DND-41 (cell line): ENCODE results near the gene TAS1R2.

Source experiments
- ATAC-seq: fragments of 200-7000 bp; cut with Tn5 transposase; 3 replicates; pipeline ENCODE4 v1.9.1; 2021; ENCODE audit warnings: low read depth; ENCODE audit not compliant: insufficient read depth
- DNase-seq: peaks from one replicate; pipeline ENCODE4 v3.0.0-alpha.2; 2020
- H2AFZ ChIP-seq: 2 replicates; pipeline ENCODE4 v1.6.0; 2012; ENCODE audit warnings: low read depth, low read length
- H3K27ac ChIP-seq: 2 replicates; pipeline ENCODE4 v1.5.1; 2012; ENCODE audit warnings: low read length, inconsistent platforms
- H3K27me3 ChIP-seq: fragments of 200-600 bp; sonication (generic); 2 replicates; pipeline ENCODE4 v1.6.0; 2012; ENCODE audit warnings: low read length, mild to moderate bottlenecking, inconsistent platforms; ENCODE audit not compliant: insufficient read depth, poor library complexity
- H3K36me3 ChIP-seq: 2 replicates; pipeline ENCODE4 v1.5.1; 2012; ENCODE audit warnings: low read length, inconsistent platforms; ENCODE audit not compliant: insufficient read depth
- H3K4me1 ChIP-seq: 2 replicates; pipeline ENCODE4 v1.5.1; 2012; ENCODE audit warnings: mild to moderate bottlenecking, low read length; ENCODE audit not compliant: insufficient read depth
- H3K4me2 ChIP-seq: 2 replicates; pipeline ENCODE4 v1.6.0; 2012; ENCODE audit warnings: mild to moderate bottlenecking, moderate library complexity, low read length, inconsistent platforms; ENCODE audit not compliant: insufficient read depth
- H3K4me3 ChIP-seq, 2 experiments: fragments of 200-600 bp in 1 of 2; shearing (Covaris generic) in 1 of 2; 2 replicates each; pipeline ENCODE4 v1.5.1; 2012 to 2016; ENCODE audit warnings: inconsistent platforms in 2 of 2, low read length in 2 of 2, mild to moderate bottlenecking in 2 of 2, low read depth in 1 of 2, moderate library complexity in 1 of 2
- H3K79me2 ChIP-seq: 2 replicates; pipeline ENCODE4 v1.6.0; 2012; ENCODE audit warnings: low read length, inconsistent platforms; ENCODE audit not compliant: insufficient read depth
- H3K9ac ChIP-seq: 2 replicates; pipeline ENCODE4 v1.6.0; 2012; ENCODE audit warnings: low read depth, mild to moderate bottlenecking, inconsistent platforms, low read length, moderate library complexity
- H3K9me3 ChIP-seq: 2 replicates; pipeline ENCODE4 v1.5.1; 2012; ENCODE audit warnings: low read length, moderate library complexity, mild to moderate bottlenecking, inconsistent platforms; ENCODE audit not compliant: insufficient read depth, severe bottlenecking
- H4K20me1 ChIP-seq: 2 replicates; pipeline ENCODE4 v1.6.0; 2012; ENCODE audit warnings: low read length; ENCODE audit not compliant: insufficient read depth
- CTCF ChIP-seq: IDR thresholded peaks from 2 replicates; pipeline ENCODE4 v1.5.1; 2012; ENCODE audit warnings: borderline replicate concordance, low read length, moderate library complexity, mild to moderate bottlenecking; ENCODE audit not compliant: poor library complexity, severe bottlenecking; ENCODE audit errors: extremely low read depth
- EZH2 ChIP-seq: IDR thresholded peaks from 3 replicates; pipeline ENCODE4 v1.6.1; 2012; ENCODE audit warnings: borderline replicate concordance, low read depth, mild to moderate bottlenecking, moderate library complexity, low read length, inconsistent platforms; ENCODE audit not compliant: severe bottlenecking

TAS1R2 gene

DNA sequence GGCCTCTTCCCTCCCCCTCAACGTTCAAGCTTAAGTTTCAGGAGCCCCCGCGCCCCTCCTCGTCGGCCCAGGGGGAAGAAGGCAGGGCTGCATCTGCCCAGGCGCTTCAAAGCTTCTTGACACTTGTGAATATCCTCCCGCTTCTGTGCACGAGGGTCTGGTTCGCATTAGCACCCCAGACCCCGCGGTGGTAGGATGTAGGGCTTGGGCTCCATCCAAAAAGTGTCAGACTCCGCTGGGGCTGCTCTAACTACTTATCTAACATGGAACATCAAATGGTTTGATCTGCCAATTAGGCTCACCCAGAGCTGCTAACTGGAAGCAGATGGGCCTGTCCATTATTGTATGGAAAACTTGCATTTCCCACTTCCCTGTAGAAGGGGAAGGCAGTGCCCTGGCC, 28.9 kb downstream of the TAS1R2 start:
- Histone ChIP-seq H3K27me3 (peaks cover 5% of the 10 kb centered on the region), H3K9me3 (no peaks in the 10 kb centered on the region), H2AFZ (no peak overlapping the region), H3K4me1 (no peaks in the 10 kb centered on the region), H4K20me1 (no peaks in the 10 kb centered on the region), H3K4me2 (no peak overlapping the region), H3K27ac (no peak overlapping the region), H3K79me2 (no peaks in the 10 kb centered on the region), H3K4me3 (no peak overlapping the region), H3K9ac (no peak overlapping the region), H3K36me3 (no peaks in the 10 kb centered on the region)
- DNase-seq (no peak), ATAC-seq (no peak)
- TF ChIP-seq CTCF (no peak), EZH2 (no peak)

DNA sequence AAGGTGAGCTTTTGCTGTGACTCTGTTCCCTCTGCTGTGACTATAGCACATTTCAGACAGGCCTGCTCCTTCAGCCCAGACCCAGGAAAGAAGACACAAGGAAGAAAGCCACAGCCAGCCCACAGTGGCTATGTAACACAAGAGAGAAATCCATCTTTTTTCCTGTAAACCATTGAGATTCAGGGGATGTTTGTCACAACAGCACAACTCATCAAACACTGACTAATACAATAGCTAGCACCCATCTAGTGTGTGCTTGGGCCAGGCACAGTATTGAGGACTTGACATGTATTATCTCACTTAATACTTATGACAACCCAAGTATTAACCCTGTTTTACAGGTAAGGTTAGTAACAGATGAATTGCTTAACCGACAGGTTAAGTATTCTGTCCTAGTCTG, 29.8 kb downstream of the TAS1R2 start:
- Histone ChIP-seq H3K79me2 (no peaks in the 10 kb centered on the region), H3K27me3 (no peaks in the 10 kb centered on the region)
- no peak for ATAC-seq

GRCh38 chr1:18828224-18828623, 31.2 kb downstream of the TAS1R2 start:
- no peaks in the 10 kb centered on the region for H4K20me1 ChIP-seq
- no peaks in the 10 kb centered on the region for H3K9me3 ChIP-seq
- TF ChIP-seq CTCF (no peak), EZH2 (no peak)
- no peaks in the 10 kb centered on the region for H3K36me3 ChIP-seq
- no peaks in the 10 kb centered on the region for H3K27me3 ChIP-seq
- no peak overlapping the region for H3K27ac ChIP-seq
- no peaks in the 10 kb centered on the region for H3K79me2 ChIP-seq
- H3K4me3 ChIP-seq: no peak overlapping the region
- DNase-seq (no peak), ATAC-seq (no peak)
- no peak overlapping the region for H2AFZ ChIP-seq
- no peaks in the 10 kb centered on the region for H3K4me1 ChIP-seq
- H3K4me2 ChIP-seq: no peak overlapping the region
- H3K9ac ChIP-seq: no peak overlapping the region

More for the DNA sequence above, 29.8 kb downstream of the TAS1R2 start:
- no peaks in the 10 kb centered on the region for H3K36me3 ChIP-seq
- H4K20me1 ChIP-seq: no peaks in the 10 kb centered on the region
- no peak overlapping the region for H3K4me3 ChIP-seq
- no peak overlapping the region for H2AFZ ChIP-seq
- no peak overlapping the region for H3K27ac ChIP-seq
- no peak overlapping the region for H3K4me2 ChIP-seq
- TF ChIP-seq EZH2: no peak
- no peak for TF ChIP-seq CTCF
- no peak for DNase-seq
- H3K4me1 ChIP-seq: no peaks in the 10 kb centered on the region
- no peak overlapping the region for H3K9ac ChIP-seq
- no peaks in the 10 kb centered on the region for H3K9me3 ChIP-seq

DNA sequence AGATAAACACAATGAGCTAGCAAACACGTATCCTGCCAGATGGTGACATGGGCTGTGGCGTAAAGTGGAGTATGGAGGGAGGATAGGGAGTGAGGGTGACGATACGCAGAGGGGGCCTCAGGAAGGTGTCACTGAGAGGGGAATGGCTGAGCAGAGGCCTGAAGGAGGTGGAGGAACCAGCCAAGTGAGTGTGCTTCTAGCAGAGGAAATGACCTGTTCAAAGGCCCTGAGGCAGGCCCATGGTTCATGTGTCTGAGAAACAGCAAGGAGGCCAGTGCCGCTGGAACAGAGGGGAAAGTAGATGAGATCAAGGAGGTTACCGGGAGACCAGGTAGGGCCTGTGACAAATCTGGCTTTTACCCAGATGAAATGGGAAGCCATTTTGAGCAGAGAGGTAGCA, 36.0 kb downstream of the TAS1R2 start:
- ATAC-seq: no peak
- Histone ChIP-seq H3K9me3 (no peaks in the 10 kb centered on the region), H3K4me3 (no peak overlapping the region), H3K4me2 (no peak overlapping the region), H4K20me1 (peaks cover 4% of the 10 kb centered on the region), H2AFZ (no peak overlapping the region), H3K36me3 (no peaks in the 10 kb centered on the region), H3K9ac (no peak overlapping the region), H3K27me3 (no peaks in the 10 kb centered on the region), H3K27ac (no peak overlapping the region), H3K79me2 (no peaks in the 10 kb centered on the region), H3K4me1 (no peaks in the 10 kb centered on the region)
- DNase-seq: no peak
- TF ChIP-seq CTCF: no peak
- TF ChIP-seq EZH2: no peak
